ENCODE results near the gene LRRC3C.

DNA sequence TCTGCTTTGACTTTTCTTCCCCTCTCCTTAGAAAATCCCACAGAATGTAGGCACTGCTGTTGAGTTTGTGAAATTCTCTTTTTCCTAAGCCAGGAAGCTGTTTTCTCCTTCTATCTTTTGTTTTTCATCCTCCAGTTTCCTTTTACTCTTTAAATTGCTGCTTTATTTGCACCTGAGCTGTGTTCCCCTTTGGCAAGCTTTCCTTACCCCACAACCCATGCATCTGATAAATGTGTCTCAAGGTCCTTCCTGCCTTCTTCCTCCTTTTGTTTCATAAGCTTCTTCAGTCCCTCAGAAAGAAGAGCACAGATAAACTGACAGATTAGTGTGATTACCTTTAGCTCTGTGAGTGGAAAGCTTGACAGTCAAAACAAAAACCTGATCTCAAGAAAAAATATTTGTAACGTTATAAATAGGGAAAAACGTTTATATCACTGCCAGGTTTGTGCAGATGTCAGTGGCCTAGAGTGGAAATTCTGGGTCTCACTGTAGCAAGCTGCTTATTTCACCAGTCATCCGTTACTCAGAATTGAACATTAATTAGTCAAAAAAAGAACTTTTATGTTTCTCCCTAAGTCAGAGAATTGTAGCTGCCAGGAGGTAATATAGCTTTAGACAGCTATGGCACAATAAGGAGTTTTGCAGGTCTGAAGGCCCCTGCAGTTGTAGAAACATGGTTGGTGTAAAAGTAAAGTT lies 32.7 kb upstream of the LRRC3C start:
- TF ChIP-seq CTCF (IDR thresholded peaks at IDR 0.05), result no peak
- no peak for TF ChIP-seq POLR2A (IDR thresholded peaks at IDR 0.05)

Data from adrenal gland (tissue), 5 donors.